Measurements from ENCODE around the gene HS1BP3.

HS1BP3 gene

DNA sequence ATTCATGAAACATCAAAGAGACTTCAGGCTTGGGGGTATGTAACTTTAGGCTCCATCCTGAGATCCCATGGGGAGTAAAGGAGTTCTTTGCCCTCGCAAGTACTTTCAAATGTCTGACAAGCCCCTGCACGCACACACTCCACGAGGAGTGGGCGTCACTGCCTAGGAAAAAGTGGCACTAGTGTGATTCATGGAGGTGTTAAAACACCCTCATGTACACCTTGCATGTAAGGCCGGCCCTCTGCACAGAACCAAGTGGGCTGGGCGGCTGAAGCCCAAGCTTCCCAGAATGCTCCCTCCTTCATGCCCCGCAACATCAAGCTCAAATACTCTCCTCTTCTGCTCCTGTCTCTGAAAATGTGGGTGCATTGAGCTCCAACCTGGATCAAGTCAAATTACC lies 7.8 kb downstream of the HS1BP3 start:
- DNase-seq = no peak

GRCh38 chr2:20642055-20642971 lies 8.6 kb downstream of the HS1BP3 start:
- DNase-seq = peak; percentile 11

DNA sequence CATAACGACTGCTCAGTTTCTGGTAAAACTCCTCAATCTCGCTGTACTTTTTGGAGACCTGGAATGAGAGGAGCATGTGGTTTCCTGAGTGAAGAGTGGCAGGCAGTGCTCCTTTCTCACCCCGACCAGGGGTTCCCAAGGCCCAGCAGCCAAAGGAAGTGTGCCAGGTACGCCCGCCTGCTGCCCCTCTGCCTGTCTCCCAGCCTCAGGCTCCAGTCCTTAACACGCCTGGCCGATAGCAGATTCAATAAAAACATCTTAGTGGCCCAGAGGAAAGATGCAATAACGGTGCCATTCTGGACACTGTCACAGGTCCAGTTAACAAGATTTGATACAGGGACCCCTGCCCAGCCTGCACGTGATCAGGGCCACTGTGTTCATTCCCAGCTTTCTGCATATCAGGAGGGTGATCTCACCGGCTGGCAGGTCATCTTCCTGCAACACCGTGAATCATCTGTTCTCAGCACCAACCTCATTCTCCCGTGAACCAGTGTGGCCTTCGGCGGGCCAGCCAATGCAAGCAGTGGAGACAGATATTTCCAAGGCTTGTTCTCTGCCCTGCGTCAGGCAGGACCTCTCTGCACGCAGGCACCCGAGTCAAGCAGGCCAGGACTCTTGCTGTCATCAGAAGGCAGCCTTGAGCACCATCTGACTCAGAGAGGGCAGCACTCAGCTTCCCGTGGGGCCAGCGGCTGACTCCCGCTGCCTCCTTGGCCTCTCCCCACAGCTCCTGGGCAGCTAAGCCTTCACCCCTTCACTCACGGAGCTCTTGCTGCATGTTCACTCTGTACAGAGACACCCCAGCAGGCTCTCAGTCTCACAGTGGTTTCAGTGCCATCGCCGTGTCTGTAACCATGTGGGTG lies 9.5 kb downstream of the HS1BP3 start:
- DNase-seq = no peak

DNA sequence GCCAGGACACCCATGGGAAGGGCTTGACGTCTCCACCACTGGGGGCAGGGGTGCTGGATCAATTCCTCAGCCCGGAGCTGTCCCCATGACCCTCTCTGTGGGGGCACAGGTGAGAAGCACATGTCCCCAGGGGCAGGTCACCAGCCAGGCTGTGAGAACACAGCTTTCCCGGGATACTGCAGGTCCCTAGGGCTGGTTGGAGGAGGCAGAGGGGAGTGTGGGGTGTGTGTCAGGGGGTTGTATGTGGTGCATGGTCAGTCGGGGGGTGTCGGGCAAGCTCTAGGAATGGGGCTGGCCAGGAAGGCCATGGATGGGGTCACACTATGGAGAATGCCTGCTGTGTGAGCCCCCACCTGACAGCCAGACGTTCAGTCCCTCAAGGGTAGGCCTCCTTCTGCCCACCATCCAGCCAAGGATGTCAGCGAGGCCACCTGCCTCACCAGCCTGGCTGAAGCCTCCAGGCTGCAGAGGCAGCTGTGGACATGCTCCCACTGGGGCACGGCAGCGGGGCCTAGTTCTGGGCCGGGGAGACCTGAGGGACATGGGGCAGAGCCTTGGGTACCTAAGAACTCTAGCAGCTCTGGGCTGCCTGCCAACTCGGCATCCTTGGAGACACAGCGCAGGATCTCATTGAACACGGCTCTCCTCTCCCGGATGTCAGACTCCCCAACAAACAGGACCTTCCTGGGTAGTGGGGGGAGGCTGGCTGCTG lies 10.3 kb downstream of the HS1BP3 start:
- no peak for DNase-seq

DNA sequence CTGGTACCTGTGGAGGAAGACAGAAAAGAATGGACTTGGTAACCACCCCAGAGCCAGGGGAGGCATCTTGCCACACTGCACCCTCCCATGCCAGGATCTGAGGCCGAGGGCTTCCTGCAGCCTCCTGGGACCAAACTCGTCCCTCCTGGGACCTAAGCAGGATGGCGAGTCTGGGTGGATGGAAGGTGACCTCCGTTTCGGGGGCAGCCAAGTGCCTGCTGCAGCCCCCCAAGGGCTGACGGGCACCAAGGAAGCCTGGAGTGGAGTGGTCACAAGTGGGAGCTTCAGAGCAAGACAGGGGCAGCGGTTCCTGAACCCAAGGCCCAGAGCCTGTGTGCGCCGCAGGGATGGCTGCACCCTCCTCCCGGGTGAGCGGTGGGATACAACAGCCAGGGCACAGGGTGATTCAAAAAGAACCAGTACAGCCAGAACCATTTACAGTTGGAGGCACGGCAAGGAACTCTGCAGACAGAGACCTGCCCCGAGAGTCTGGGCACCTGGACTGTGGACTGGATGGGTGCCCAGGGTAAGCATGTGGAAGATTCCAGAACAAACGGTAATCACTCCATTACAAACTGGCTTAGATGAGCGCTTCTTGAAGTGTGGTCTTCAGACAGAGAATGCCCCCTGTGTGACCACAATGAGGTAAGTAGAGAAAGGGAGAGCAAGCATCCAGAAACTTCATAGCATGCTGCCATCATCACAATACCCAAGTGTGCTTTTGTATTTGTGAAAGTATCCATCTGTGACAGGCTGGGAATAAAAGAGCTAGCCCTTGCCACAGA lies 12.1 kb downstream of the HS1BP3 start:
- no peak for DNase-seq

DNA sequence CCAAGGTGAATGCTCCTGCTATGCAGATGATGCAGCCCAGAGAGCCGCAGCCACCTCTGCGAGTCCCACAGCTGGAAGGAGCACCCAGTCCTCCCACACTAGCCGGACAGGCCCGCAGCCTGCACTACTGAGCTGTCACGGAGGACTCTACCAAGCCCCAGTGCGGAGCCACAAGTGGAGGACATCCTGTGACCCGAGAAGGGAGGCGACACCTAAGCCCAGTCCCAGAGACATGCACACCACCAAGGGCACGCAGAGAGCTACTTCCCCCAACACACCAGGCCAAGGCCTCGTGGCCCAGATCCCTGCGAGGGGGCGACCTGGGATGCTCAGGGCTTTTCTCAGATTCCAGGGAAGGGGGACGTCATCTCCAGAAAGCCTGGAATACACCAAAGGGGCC lies 12.9 kb downstream of the HS1BP3 start:
- DNase-seq = no peak

DNA sequence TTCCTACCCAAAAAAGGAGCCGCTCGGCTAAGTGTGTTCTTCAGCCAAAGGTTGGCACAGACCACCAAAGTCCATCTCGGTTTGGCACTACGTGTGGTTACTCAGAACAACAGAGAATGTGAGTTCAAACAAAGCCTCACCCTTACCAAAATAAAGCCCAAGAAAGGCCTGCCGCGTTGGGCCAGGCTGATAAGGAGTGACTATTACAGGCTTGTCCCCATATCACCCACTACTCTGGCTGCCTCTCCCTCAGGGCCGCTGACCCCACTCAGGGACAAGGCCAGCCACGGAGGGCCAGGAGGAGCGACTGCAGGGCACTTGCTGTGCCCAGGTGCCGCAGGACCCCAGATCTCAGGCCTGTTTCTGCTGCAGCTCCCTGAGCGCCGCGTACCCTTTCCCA lies 13.8 kb downstream of the HS1BP3 start:
- DNase-seq = no peak

GRCh38 chr2:20635675-20636584 lies 15.0 kb downstream of the HS1BP3 start:
- no peak for DNase-seq

GRCh38 chr2:20635113-20635510 lies 15.8 kb downstream of the HS1BP3 start:
- DNase-seq = no peak

GRCh38 chr2:20634507-20635112 lies 16.3 kb downstream of the HS1BP3 start:
- DNase-seq = no peak

- no peak for DNase-seq
These were observed 16.9 kb downstream of the HS1BP3 start for GRCh38 chr2:20633794-20634506.

- DNase-seq = no peak
These were observed 17.9 kb downstream of the HS1BP3 start for GRCh38 chr2:20633001-20633400.

- no peak for DNase-seq
These were observed 18.4 kb downstream of the HS1BP3 start for GRCh38 chr2:20632446-20632990.

- no peak for DNase-seq
These were observed 19.1 kb downstream of the HS1BP3 start for GRCh38 chr2:20631617-20632307.

GRCh38 chr2:20630967-20631366 lies 19.9 kb downstream of the HS1BP3 start:
- DNase-seq = no peak

GRCh38 chr2:20629581-20630171 lies 21.2 kb downstream of the HS1BP3 start:
- no peak for DNase-seq

- no peak for DNase-seq
These were observed 21.7 kb downstream of the HS1BP3 start for GRCh38 chr2:20629181-20629580.

DNA sequence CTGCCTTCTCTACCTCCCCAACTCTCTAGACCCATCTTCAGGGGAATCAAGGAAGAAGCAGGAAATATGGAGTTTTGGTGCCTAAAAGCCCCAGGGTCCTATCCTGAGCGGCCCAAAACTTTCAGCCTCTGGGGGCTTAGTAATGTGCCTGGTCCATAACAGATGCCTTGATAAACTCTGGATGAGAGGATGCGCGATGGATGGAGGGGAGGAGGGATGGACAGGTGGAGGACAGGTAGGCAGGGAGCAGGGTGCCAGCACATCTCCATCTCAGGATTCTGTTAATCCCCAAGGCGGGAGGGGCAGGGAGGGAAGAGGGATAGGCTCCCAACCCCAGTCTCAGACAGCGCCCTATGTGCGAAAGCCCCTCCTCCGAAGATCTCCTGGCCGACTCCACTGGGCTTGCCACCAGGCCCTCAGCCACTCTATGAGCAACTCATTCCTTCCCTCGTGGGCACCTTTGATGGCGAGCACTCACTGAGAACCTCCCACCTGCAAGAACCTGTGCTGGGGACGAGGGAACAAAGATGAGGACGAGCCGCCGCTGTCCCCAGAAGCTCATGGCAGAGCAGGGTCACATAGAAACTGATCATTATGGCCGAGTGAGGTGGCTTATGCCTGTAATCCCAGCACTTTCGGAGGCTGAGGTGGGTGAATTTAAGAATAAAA lies 23.1 kb downstream of the HS1BP3 start:
- DNase-seq = no peak

All from GF-D8 (cell line).